Panc1 (cell line): Measurements from ENCODE around the gene TRDN. TPM values are rescaled to one million over a fixed set of nuclear protein-coding genes. Genes with fewer than 3 reads are reported as not detected.
A peak's percentile ranks its signal among the peaks of the same experiment; 100 is the strongest.
"Not testable (repeated sequence)": the region's sequence is repeated elsewhere in the genome, so short reads cannot be mapped to it uniquely, and the experiment has no call there.

Source experiments
- ATAC-seq: fragments of 200-7000 bp; cut with Tn5 transposase; 2 replicates; pipeline ENCODE4 v1.9.1; 2020; ENCODE audit warnings: mild to moderate bottlenecking, moderate library complexity
- BruUV-seq: library from RNA; stranded (reverse); fragments of 400-500 nt; replicated peaks from 2 replicates; lab custom pipeline; 2021; lab: Mats Ljungman, UMichigan
- CTCF ChIA-PET: fragments of 300-600 bp; sonication (Branson Sonifier 250); formaldehyde crosslinking; loops from one replicate; lab custom pipeline; 2022; ENCODE audit warnings: antibody characterized with exemption; lab: Charles Lee
- POLR2A ChIA-PET: fragments of 300-600 bp; sonication (Branson Sonifier 250); formaldehyde crosslinking; loops from one replicate; lab custom pipeline; 2022; ENCODE audit warnings: antibody characterized with exemption; lab: Charles Lee
- DNase-seq: peaks from one replicate; pipeline ENCODE4 v3.0.0-alpha.2; 2010; ENCODE audit warnings: low read depth, low spot score
- H3K27ac ChIP-seq: 2 replicates; pipeline ENCODE4 v1.5.1; 2011; ENCODE audit warnings: mild to moderate bottlenecking, low read length, inconsistent platforms
- H3K27me3 ChIP-seq: fragments of 200-500 bp; sonication (Bioruptor generic); 2 replicates; pipeline ENCODE4 v1.6.0; 2014; ENCODE audit warnings: low read length, inconsistent platforms; ENCODE audit not compliant: control insufficient read depth, insufficient read depth
- H3K36me3 ChIP-seq: fragments of 200-500 bp; sonication (Bioruptor generic); 2 replicates; pipeline ENCODE4 v1.5.1; 2014; ENCODE audit warnings: inconsistent platforms, mild to moderate bottlenecking, low read length, moderate library complexity; ENCODE audit not compliant: control insufficient read depth, insufficient read depth
- H3K4me1 ChIP-seq: 2 replicates; pipeline ENCODE4 v1.5.1; 2011; ENCODE audit warnings: inconsistent platforms, mild to moderate bottlenecking, low read length, moderate library complexity; ENCODE audit not compliant: control insufficient read depth, insufficient read depth
- H3K4me3 ChIP-seq, 2 experiments: 2 replicates each; pipeline ENCODE4 v1.5.1; 2011 to 2012; ENCODE audit warnings: low read depth in 2 of 2, low read length in 2 of 2, mild to moderate bottlenecking in 2 of 2, inconsistent platforms in 1 of 2, moderate library complexity in 1 of 2
- H3K9me3 ChIP-seq: fragments of 200-500 bp; sonication (Bioruptor generic); 2 replicates; pipeline ENCODE4 v1.5.1; 2014; ENCODE audit warnings: low read depth, mild to moderate bottlenecking, inconsistent platforms, low read length, moderate library complexity; ENCODE audit not compliant: control insufficient read depth, insufficient read depth
- POLR2AphosphoS5 ChIP-seq: IDR thresholded peaks from 2 replicates; pipeline ENCODE4 v1.6.1; 2012; ENCODE audit warnings: mild to moderate bottlenecking, low read depth, low read length, moderate library complexity
- SIN3A ChIP-seq: IDR thresholded peaks from 2 replicates; pipeline ENCODE4 v1.6.1; 2012; ENCODE audit warnings: low read depth, mild to moderate bottlenecking, low read length, moderate library complexity, borderline replicate concordance; ENCODE audit not compliant: insufficient read depth
- TCF7L2 ChIP-seq: IDR thresholded peaks from 2 replicates; pipeline ENCODE4 v1.6.1; 2011; ENCODE audit warnings: mild to moderate bottlenecking, low read depth, low read length, inconsistent platforms
- in situ Hi-C: cut with HindIII; loops from 2 replicates; pipeline ENCODE4 v1.10.0; 2016; ENCODE audit warnings: low sequenced_read_pairs, low pct_unique_long_range_greater_than_20kb
- intact Hi-C: fragments of 100-400 bp; cut with micrococcal nuclease; formaldehyde crosslinking; loops from one replicate; pipeline ENCODE4 v1.10.0; 2022; ENCODE audit not compliant: unreplicated experiment
- total RNA-seq: library from RNA; stranded (reverse); gene quantifications from one replicate; pipeline ENCODE4 v1.2.1, GENCODE V29; 2021; ENCODE audit not compliant: unreplicated experiment
- TF ChIP-seq, protein P1 (sequence below): fragments of 450-650 bp; IDR thresholded peaks from 2 replicates; pipeline ENCODE4 v1.5.1; 2017; ENCODE audit warnings: mild to moderate bottlenecking
- TF ChIP-seq, protein P2 (sequence below), 2 experiments: IDR thresholded peaks; 2 replicates each; pipeline ENCODE4 v1.6.1; 2011 to 2012; ENCODE audit warnings: low read depth in 2 of 2, control low read depth in 1 of 2, low read length in 1 of 2, mild to moderate bottlenecking in 1 of 2, moderate library complexity in 1 of 2; ENCODE audit not compliant: insufficient read depth in 1 of 2

Gene TRDN
- total RNA-seq, 1 experiment from 2014 or later, result not detected

DNA sequence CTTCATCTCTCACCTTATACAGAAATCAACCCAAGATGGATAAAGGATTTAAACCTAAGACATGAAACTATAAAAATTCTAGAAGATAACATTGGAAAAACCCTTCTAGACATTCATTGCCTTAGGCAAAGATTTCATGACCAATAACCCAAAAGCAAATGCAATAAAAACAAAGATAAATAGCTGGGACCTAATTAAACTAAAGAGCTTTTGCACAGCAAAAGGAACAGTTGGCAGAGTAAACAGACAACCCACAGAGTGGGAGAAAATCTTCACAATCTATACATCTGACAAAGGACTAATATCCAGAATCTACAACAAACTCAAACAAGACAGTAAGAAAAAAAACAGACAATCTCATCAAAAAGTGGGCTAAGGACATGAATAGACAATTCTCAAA, 183.7 kb downstream of the TRDN start:
- BruUV-seq, CTCF ChIA-PET, intact Hi-C loops, H3K4me1 ChIP-seq, ATAC-seq, POLR2A ChIA-PET, in situ Hi-C loops, H3K27ac ChIP-seq, H3K4me3 ChIP-seq, H3K9me3 ChIP-seq, H3K27me3 ChIP-seq, H3K36me3 ChIP-seq, DNase-seq: not testable (repeated sequence)
- TF ChIP-seq TCF7L2, result peak; percentile 62

DNA sequence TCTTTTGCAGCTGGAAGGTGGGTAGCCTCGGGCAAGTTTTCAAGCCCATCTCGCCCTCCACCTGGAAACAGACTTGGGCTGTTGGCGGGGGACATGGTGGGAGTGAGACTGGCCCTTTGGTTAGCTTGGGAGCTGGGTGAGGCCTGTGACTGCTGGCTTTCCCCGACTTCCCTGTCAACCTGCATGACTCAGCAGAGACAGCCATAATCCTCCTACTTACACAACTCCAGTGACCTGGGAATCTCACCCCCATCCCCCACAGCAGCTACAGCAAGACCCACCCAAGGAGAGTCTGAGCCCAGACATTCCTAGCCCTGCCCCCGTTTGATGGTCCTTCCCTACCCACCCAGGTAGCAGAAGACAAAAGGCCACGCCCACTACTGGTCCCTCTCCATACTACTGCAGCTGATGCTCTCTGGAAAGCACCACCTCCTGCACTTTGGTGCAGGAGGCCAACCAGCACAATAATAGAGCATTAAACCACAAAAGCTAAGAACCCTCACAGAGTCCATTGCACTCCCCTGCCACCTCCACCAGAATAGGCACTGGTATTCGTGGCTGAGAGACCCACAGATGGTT, 188.4 kb downstream of the TRDN start:
- ChIA-PET POLR2A (interaction anchor here (0.6 kb wide), 1 partner anchor 463 kb away, joined by 5 read pairs; no protein-coding TSS in a partner anchor), CTCF (no interaction called here)
- TF ChIP-seq TCF7L2 (no peak), POLR2AphosphoS5 (no peak), SIN3A (no peak)
- TF ChIP-seq, protein P1, sequence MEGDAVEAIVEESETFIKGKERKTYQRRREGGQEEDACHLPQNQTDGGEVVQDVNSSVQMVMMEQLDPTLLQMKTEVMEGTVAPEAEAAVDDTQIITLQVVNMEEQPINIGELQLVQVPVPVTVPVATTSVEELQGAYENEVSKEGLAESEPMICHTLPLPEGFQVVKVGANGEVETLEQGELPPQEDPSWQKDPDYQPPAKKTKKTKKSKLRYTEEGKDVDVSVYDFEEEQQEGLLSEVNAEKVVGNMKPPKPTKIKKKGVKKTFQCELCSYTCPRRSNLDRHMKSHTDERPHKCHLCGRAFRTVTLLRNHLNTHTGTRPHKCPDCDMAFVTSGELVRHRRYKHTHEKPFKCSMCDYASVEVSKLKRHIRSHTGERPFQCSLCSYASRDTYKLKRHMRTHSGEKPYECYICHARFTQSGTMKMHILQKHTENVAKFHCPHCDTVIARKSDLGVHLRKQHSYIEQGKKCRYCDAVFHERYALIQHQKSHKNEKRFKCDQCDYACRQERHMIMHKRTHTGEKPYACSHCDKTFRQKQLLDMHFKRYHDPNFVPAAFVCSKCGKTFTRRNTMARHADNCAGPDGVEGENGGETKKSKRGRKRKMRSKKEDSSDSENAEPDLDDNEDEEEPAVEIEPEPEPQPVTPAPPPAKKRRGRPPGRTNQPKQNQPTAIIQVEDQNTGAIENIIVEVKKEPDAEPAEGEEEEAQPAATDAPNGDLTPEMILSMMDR, result no peak
- TF ChIP-seq, protein P2, sequence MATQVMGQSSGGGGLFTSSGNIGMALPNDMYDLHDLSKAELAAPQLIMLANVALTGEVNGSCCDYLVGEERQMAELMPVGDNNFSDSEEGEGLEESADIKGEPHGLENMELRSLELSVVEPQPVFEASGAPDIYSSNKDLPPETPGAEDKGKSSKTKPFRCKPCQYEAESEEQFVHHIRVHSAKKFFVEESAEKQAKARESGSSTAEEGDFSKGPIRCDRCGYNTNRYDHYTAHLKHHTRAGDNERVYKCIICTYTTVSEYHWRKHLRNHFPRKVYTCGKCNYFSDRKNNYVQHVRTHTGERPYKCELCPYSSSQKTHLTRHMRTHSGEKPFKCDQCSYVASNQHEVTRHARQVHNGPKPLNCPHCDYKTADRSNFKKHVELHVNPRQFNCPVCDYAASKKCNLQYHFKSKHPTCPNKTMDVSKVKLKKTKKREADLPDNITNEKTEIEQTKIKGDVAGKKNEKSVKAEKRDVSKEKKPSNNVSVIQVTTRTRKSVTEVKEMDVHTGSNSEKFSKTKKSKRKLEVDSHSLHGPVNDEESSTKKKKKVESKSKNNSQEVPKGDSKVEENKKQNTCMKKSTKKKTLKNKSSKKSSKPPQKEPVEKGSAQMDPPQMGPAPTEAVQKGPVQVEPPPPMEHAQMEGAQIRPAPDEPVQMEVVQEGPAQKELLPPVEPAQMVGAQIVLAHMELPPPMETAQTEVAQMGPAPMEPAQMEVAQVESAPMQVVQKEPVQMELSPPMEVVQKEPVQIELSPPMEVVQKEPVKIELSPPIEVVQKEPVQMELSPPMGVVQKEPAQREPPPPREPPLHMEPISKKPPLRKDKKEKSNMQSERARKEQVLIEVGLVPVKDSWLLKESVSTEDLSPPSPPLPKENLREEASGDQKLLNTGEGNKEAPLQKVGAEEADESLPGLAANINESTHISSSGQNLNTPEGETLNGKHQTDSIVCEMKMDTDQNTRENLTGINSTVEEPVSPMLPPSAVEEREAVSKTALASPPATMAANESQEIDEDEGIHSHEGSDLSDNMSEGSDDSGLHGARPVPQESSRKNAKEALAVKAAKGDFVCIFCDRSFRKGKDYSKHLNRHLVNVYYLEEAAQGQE (IDR thresholded peaks at IDR 0.05; ENCODE audit: insufficient read depth in 1 of 2, low read depth in 2 of 2, low read length in 1 of 2), result no peak
- Histone ChIP-seq H3K27ac (no peak overlapping the region), H3K36me3 (no peaks in the 10 kb centered on the region), H3K4me3 (no peak overlapping the region), H3K9me3 (no peaks in the 10 kb centered on the region), H3K27me3 (no peaks in the 10 kb centered on the region), H3K4me1 (no peaks in the 10 kb centered on the region)
- DNase-seq, result no peak
- no peak for ATAC-seq
- no TSS peak for BruUV-seq
- intact Hi-C loops, result no loop called here
- in situ Hi-C loops, result no loop called here

DNA sequence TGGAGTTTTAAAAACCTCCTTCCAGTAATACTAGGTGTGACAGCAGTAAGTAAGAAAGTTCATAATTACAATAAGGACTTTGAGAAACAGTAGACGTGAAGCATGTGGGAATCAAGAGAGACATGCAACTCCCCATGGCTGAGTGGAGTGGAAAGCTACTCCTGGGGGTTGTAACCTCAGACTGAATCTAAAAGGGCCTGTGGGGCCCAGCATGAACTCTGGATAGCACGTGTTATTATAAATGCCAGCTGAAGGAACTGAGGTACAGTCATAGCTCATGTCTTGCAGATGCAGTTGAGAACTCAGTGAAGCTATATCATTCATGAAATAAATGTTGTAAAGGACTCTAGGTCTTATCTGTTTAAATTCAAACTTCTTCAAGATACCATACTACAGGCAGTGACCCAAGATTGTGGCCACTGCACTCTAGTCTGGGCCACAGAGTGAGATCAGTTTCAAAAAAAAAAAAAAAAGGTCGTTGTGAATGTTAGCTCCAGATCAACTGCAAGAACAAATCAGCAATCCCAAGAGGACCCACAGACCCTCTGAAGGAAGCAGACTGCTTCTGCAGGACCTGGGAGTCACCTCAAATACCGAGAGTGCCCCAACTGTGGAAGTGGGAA, 189.3 kb downstream of the TRDN start:
- Histone ChIP-seq H3K4me3 (no peak overlapping the region), H3K27ac (no peak overlapping the region), H3K36me3 (no peaks in the 10 kb centered on the region), H3K9me3 (no peaks in the 10 kb centered on the region), H3K4me1 (no peaks in the 10 kb centered on the region), H3K27me3 (no peaks in the 10 kb centered on the region)
- BruUV-seq, result no TSS peak
- TF ChIP-seq, protein P2 (IDR thresholded peaks at IDR 0.05; ENCODE audit: insufficient read depth in 1 of 2, low read depth in 2 of 2, low read length in 1 of 2), result no peak
- in situ Hi-C loops (no loop called here), intact Hi-C loops (no loop called here)
- DNase-seq (no peak), ATAC-seq (no peak)
- ChIA-PET POLR2A (interaction anchor here (0.6 kb wide), 1 partner anchor 462 kb away, joined by 5 read pairs; no protein-coding TSS in a partner anchor), CTCF (no interaction called here)
